ENCODE results near the gene ADIPOR2.

The ADIPOR2 gene

DNA sequence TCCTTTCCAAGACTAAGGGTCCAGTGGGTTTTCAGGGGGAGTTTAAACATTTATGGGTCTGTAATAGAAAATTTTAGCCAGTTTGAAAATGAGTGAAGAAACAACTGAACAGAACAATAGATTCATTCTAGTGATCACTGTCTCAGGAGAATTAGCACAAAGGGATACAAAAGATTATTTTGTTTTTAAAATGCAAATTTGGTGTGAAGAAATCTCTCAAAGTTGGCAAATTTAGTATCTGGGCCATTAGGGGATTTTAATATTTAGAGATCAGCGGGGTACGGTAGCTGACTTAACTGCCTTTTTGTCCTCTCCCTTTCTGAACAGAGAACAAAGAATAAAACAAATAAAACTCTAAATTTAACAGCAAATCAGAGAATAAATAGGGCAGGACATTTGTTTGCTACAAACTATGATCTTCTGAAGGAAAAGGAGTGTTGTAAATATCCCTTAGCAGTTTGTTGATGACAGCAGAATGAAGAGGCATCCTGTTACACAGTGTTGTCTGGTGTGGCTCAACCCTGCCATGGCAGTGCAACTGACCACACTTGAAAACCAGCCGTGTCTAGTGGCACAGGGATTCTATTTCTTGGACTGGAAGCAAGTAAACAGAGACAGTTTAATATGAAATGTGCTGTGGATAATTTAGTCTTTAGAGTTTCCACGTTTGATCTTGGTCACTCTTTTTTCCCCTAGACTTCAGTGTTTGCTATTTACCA lies 83.2 kb downstream of the ADIPOR2 start:
- TF ChIP-seq MAX (IDR thresholded peaks at IDR 0.05) (no peak), FOXM1 (IDR thresholded peaks at IDR 0.05; ENCODE audit: borderline replicate concordance, low read depth) (no peak), TAF1 (IDR thresholded peaks at IDR 0.05; ENCODE audit: low read depth) (no peak), TCF12 (IDR thresholded peaks at IDR 0.05; ENCODE audit: low read depth) (no peak)

- TF ChIP-seq TCF12 (IDR thresholded peaks at IDR 0.05; ENCODE audit: low read depth) (no peak), FOXM1 (IDR thresholded peaks at IDR 0.05; ENCODE audit: borderline replicate concordance, low read depth) (no peak), NFIC (IDR thresholded peaks at IDR 0.05) (no peak)
These were observed 85.5 kb downstream of the ADIPOR2 start for GRCh38 chr12:1776170-1776921.

DNA sequence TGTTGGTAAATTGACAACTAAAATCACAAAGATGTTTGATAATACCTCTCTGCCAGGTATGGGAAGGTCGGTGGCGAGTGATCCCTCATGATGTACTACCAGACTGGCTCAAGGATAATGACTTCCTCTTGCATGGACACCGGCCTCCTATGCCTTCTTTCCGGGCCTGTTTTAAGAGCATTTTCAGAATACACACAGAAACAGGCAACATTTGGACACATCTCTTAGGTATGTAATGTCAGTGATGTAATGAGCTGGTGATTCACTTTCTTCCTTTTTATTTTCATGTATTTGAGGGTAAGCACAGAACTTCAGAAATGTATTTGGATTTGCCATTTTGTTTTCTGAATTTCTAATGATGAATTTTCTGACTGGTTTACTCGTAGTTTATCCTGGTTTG lies 86.9 kb downstream of the ADIPOR2 start:
- TF ChIP-seq FOXM1 (IDR thresholded peaks at IDR 0.05; ENCODE audit: borderline replicate concordance, low read depth) (no peak), EP300 (IDR thresholded peaks at IDR 0.05; ENCODE audit: borderline replicate concordance) (no peak), YY1 (IDR thresholded peaks at IDR 0.05; ENCODE audit: low read depth) (no peak), TAF1 (IDR thresholded peaks at IDR 0.05; ENCODE audit: low read depth) (no peak), CREB1 (IDR thresholded peaks at IDR 0.05; ENCODE audit: low read depth) (no peak), ZBTB7A (IDR thresholded peaks at IDR 0.05; ENCODE audit: low read depth) (no peak), MAX (IDR thresholded peaks at IDR 0.05) (no peak), NFIC (IDR thresholded peaks at IDR 0.05) (no peak), TEAD4 (IDR thresholded peaks at IDR 0.05) (no peak), REST (IDR thresholded peaks at IDR 0.05; ENCODE audit: low read depth) (no peak), CEBPB (IDR thresholded peaks at IDR 0.05) (no peak), EGR1 (IDR thresholded peaks at IDR 0.05) (no peak)
- TF ChIP-seq, protein P1, sequence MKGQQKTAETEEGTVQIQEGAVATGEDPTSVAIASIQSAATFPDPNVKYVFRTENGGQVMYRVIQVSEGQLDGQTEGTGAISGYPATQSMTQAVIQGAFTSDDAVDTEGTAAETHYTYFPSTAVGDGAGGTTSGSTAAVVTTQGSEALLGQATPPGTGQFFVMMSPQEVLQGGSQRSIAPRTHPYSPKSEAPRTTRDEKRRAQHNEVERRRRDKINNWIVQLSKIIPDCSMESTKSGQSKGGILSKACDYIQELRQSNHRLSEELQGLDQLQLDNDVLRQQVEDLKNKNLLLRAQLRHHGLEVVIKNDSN (IDR thresholded peaks at IDR 0.05) = no peak

GRCh38 chr12:1778911-1779310 lies 88.0 kb downstream of the ADIPOR2 start:
- no peak for TF ChIP-seq EGR1 (IDR thresholded peaks at IDR 0.05)
- TF ChIP-seq, protein P1 (IDR thresholded peaks at IDR 0.05) = no peak
- TF ChIP-seq ZBTB7A (IDR thresholded peaks at IDR 0.05; ENCODE audit: low read depth) = no peak
- no peak for TF ChIP-seq RAD21 (IDR thresholded peaks at IDR 0.05; ENCODE audit: low read depth)
- no peak for TF ChIP-seq NFIC (IDR thresholded peaks at IDR 0.05)
- TF ChIP-seq TCF12 (IDR thresholded peaks at IDR 0.05; ENCODE audit: low read depth) = no peak
- no peak for TF ChIP-seq FOXM1 (IDR thresholded peaks at IDR 0.05; ENCODE audit: borderline replicate concordance, low read depth)
- TF ChIP-seq TAF1 (IDR thresholded peaks at IDR 0.05; ENCODE audit: low read depth) = no peak
- no peak for TF ChIP-seq EP300 (IDR thresholded peaks at IDR 0.05; ENCODE audit: borderline replicate concordance)
- no peak for TF ChIP-seq MAX (IDR thresholded peaks at IDR 0.05)
- TF ChIP-seq CREB1 (IDR thresholded peaks at IDR 0.05; ENCODE audit: low read depth) = no peak
- TF ChIP-seq CEBPB (IDR thresholded peaks at IDR 0.05) = no peak
- TF ChIP-seq REST (IDR thresholded peaks at IDR 0.05; ENCODE audit: low read depth) = no peak
- no peak for TF ChIP-seq YY1 (IDR thresholded peaks at IDR 0.05; ENCODE audit: low read depth)
- no peak for TF ChIP-seq TEAD4 (IDR thresholded peaks at IDR 0.05)

GRCh38 chr12:1779783-1780182 lies 88.9 kb downstream of the ADIPOR2 start:
- TF ChIP-seq FOXM1 (IDR thresholded peaks at IDR 0.05; ENCODE audit: borderline replicate concordance, low read depth) (no peak), ZBTB7A (IDR thresholded peaks at IDR 0.05; ENCODE audit: low read depth) (no peak), NFIC (IDR thresholded peaks at IDR 0.05) (peak; percentile 29; the same call in 1 of the 2 replicates), TCF12 (IDR thresholded peaks at IDR 0.05; ENCODE audit: low read depth) (no peak), CREB1 (IDR thresholded peaks at IDR 0.05; ENCODE audit: low read depth) (no peak), CEBPB (IDR thresholded peaks at IDR 0.05) (no peak), YY1 (IDR thresholded peaks at IDR 0.05; ENCODE audit: low read depth) (no peak), EP300 (IDR thresholded peaks at IDR 0.05; ENCODE audit: borderline replicate concordance) (no peak)
